Breast epithelium (tissue), 3 donors: ENCODE data around the gene PGLYRP4.

Experiments
- POLR2A ChIP-seq: fragments of 450-650 bp; IDR thresholded peaks from one replicate; pipeline ENCODE4 v1.6.1; 2016; ENCODE audit warnings: antibody characterized with exemption, mild to moderate bottlenecking, moderate library complexity
- POLR2AphosphoS5 ChIP-seq, 3 donors: sonication (generic); formaldehyde crosslinking; IDR thresholded peaks; one replicate each; pipeline ENCODE4 v1.6.1; 2017; ENCODE audit warnings: antibody characterized with exemption in 3 of 3
- TF ChIP-seq, protein P1 (sequence below), 3 donors: fragments of 450-650 bp; IDR thresholded peaks; one replicate each; pipeline ENCODE4 v1.5.1; 2016 to 2017; ENCODE audit warnings: antibody characterized with exemption in 3 of 3, mild to moderate bottlenecking in 3 of 3, moderate library complexity in 3 of 3

- TF ChIP-seq POLR2AphosphoS5 (IDR thresholded peaks at IDR 0.05) (no peak), POLR2A (no peak)
- TF ChIP-seq, protein P1, sequence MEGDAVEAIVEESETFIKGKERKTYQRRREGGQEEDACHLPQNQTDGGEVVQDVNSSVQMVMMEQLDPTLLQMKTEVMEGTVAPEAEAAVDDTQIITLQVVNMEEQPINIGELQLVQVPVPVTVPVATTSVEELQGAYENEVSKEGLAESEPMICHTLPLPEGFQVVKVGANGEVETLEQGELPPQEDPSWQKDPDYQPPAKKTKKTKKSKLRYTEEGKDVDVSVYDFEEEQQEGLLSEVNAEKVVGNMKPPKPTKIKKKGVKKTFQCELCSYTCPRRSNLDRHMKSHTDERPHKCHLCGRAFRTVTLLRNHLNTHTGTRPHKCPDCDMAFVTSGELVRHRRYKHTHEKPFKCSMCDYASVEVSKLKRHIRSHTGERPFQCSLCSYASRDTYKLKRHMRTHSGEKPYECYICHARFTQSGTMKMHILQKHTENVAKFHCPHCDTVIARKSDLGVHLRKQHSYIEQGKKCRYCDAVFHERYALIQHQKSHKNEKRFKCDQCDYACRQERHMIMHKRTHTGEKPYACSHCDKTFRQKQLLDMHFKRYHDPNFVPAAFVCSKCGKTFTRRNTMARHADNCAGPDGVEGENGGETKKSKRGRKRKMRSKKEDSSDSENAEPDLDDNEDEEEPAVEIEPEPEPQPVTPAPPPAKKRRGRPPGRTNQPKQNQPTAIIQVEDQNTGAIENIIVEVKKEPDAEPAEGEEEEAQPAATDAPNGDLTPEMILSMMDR (IDR thresholded peaks at IDR 0.05) = no peak
These were observed 44.2 kb upstream of the PGLYRP4 start for GRCh38 chr1:153392822-153393221.
